NCI-H128 (cell line): Measurements from ENCODE around the gene ADAMTSL1.

Experiments used
- DNase-seq: peaks from one replicate; lab custom pipeline; 2025; ENCODE audit not compliant: unreplicated experiment; lab: John Stamatoyannopoulos, UW

ADAMTSL1 gene

DNA sequence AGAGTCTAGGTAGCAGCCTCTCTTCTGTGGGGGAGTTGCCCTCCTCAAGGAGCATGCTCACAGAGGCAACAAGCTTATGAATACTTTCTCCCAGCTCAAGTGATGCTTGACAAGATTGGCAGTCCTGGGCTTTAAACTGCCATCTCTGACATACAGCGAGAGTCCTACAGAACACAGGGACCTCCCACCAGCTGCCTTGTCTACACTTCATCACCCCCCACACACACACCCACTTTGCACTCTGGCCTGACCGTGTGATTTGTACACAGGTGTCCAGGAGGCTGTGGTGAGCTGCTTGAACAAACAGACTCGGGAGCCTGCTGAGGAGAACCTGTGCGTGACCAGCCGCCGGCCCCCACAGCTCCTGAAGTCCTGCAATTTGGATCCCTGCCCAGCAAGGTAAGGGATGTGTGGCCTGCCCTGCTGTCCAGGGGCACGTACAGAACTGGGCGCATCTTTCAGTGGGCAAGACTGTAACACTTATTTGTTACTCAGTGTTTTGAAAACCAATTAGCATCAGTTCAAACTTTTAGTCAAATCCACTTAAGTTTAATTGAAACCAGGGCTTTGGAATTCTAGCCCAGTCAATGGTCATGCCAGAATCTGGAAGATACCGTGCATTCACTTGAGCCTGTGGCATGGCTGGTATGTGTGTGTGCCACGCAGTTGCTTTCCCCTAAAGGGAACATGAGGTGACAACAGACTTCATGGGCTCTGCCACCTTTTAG lies 247.5 kb downstream of the ADAMTSL1 start:
- DNase-seq, result no peak

DNA sequence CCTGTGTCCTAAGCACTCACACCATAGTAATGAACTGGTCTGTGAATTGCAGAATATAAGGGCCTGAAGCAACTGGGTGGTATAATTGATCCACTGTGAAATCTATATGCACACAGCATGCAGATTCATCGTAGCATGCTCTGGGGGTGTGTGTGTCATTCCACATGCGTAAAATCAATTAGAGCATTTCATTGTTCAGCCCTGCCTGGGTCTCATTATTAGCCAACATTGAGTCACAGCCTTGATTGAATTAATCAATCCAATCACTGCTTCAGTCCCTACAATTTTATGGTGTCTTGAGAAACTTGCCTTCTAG lies 248.0 kb downstream of the ADAMTSL1 start:
- DNase-seq, result no peak

- DNase-seq, result no peak
These were observed 248.9 kb downstream of the ADAMTSL1 start for GRCh38 chr9:18722882-18723281.

GRCh38 chr9:18723366-18723765 lies 249.4 kb downstream of the ADAMTSL1 start:
- no peak for DNase-seq

GRCh38 chr9:18726546-18726945 lies 252.6 kb downstream of the ADAMTSL1 start:
- DNase-seq, result no peak

GRCh38 chr9:18727904-18728303 lies 254.0 kb downstream of the ADAMTSL1 start:
- no peak for DNase-seq

DNA sequence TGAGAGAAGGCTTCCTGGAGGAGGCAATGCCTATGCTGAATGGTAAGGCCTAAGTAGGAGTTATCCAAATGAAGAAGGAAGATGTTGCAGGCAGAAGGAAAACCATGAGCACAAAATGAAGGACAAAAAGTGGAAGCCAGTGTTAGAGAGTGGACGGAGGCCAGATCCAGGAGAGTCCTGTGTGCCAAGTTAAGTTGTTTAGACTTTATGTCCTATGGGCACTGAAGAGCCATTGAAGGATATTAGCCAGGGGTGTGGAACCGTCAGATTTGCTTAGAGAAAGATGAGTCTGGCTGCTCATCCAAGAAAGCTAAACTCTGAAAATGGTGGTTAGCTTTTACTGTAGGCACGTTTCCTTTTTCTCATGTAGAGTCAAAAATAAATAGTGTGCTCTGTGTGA lies 254.7 kb downstream of the ADAMTSL1 start:
- DNase-seq, result no peak

DNA sequence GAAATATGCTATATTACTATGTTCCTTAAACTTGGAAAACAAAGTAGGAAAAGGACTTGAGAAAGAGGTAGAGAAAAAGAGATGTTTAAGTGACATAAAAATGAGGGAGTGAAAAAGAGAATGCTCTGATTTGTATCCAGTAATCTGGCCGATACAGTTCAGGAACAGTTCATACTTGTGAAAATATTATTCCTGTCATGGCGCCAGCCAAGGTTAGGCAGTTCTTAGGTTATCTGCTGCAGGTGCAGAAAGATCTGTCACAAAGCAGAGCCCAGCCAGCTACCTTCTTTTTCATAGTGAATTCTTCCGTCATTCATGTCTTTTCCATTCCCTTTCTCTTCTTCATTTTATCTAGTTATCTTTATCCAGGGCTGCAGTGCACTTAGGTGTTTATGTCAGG lies 256.3 kb downstream of the ADAMTSL1 start:
- no peak for DNase-seq

DNA sequence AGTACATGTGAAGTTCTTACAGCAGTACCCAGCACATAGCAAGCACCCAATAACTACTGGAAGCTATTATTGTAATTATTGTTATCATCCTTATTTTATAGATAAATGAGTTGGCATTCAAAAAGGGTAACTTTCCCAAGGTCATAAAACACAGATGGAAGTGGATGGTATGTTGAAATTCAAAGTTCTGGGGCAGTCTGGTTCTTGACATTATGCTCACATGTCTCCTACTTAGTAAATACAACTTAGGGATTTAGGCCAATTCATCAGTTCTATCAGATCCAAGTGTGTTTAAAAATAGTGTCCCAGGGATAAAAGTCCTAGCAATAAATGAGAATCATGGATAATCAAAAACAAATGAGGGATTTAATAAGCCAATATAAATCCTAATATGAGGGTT lies 265.2 kb downstream of the ADAMTSL1 start:
- DNase-seq, result no peak

GRCh38 chr9:18739641-18740318 lies 265.8 kb downstream of the ADAMTSL1 start:
- DNase-seq, result no peak

DNA sequence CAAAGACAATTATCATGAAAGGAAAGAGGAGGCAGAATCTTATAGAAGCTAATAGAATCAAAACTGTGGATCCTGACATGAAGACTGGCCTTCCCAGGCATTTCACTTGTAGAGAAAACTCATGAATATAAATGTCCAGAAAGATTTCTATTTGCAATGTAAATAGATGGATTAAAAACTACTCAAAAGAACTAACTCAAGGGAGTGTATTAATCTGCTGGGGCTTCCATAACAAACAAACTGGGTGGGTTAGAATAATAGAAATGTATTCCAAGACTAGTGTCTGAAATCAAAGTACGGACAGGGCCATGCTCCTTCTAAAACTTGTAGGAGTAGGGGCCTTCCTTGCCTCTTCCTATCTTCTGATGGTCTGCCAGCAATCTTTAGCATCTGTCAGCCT lies 267.4 kb downstream of the ADAMTSL1 start:
- no peak for DNase-seq

DNA sequence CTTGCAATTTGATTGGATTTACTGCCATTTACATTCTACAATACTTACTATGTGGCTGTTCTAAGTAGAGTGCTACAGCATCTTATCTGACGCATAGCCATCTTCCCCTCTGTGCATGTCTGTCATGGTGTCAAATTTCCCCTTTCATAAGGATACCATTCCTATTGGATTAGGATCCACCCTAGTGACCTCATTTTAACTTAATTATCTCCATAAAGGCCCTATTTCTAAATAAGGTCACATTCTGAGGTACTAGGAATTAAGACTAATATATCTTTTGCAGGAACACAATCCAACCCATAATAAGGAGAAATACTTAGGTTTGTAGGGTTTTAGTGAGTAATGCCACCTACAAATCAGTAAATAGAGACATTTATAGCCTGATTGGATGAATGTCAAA lies 268.0 kb downstream of the ADAMTSL1 start:
- no peak for DNase-seq

GRCh38 chr9:18743421-18743820 lies 269.5 kb downstream of the ADAMTSL1 start:
- DNase-seq, result no peak

- no peak for DNase-seq
These were observed 270.0 kb downstream of the ADAMTSL1 start for GRCh38 chr9:18743971-18744370.

DNA sequence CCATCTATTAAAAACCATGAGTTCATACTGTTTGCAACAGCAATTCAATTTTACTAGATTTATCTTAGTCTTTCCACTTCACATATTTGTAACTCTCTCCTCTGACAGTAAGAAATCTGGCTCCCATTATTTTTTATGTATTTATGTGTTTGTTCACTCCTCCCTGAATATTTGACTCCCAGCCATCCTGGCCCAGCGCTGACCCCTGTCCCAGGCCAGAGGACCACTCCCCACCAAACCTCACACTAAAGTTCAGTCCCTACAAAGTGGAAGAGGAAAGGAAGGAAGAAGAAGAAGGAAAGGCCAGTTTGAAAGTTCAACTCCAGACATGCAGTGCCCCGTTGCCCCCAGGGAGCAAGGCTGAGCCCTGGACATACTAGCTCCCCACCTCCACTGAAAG lies 271.8 kb downstream of the ADAMTSL1 start:
- DNase-seq, result no peak

DNA sequence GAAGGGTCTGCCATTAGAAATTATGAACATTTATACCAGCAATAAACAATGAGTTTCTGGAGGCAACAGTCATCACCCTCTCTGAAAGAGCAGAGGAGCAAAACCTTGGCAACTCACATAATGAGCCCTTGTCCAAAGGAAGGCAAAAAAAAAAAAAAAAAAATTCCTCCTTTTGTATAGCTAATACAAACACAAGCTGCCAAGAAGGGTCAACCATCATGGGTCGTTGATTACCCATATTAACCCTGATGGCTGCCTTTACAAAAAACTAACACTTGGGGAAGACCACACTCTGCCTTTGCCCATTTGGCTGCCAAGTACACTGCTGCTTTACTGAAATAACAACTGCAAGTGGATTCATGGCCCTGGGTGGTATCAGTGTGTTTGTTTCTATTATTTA lies 272.7 kb downstream of the ADAMTSL1 start:
- no peak for DNase-seq

GRCh38 chr9:18747595-18747994 lies 273.6 kb downstream of the ADAMTSL1 start:
- no peak for DNase-seq

DNA sequence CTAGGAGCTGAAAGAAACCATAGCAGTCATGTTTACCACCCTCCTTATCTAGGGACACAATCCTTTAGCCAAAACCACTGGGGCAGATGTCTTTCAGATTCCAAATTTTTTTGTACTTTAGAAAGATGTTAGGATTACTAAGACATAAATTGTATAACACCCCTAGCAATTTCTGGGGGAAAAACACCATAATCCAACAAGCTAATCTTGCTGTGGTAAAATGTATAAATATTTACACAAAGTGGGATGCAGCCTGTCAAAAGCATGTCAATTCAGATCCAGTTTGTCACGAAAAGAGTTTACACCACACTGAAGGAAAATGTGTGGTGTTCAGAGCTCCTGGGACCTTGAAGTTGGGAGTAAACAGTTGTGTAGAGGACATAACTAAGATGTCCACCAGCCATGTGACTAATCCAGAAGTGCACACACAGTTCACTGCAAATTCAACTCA lies 274.3 kb downstream of the ADAMTSL1 start:
- DNase-seq, result no peak

DNA sequence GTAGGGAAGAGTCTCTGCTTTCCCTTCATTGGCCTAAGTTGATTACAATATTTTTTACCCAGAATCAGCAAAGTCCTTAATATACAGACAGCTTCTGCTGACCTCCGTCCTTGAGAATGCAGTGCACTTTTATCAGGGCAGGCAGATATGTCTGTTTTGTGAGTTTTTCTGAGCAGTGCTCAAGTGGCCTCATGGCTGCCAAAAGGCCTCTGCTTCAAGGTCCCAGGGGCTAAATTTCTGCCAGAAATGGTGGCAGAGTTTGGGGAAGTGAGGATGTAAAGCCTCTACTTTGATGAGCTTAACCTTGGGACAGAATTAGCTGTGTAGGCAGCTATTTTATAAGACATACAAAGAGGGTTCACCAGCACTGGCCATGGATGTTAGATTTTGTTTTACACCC lies 275.8 kb downstream of the ADAMTSL1 start:
- no peak for DNase-seq

GRCh38 chr9:18753904-18754303 lies 280.0 kb downstream of the ADAMTSL1 start:
- no peak for DNase-seq

DNA sequence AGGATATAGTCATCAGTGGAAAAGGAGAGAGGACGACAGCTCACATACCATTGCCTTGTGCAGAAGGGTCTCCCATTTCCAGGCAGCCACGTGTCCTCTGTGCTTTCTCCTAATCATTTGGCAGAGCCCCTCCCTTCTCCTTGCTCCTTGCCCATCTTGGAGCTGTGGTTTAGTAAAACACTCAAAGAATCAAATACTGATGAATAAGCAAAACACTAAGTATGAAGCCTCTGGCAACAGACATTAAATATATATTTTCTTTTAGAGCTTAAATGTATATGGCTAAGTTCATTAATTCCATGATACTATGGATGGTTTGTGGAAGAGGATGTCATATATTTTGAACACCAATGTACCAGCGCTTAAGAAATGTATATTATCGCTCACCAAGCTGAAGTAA lies 280.6 kb downstream of the ADAMTSL1 start:
- DNase-seq, result no peak

DNA sequence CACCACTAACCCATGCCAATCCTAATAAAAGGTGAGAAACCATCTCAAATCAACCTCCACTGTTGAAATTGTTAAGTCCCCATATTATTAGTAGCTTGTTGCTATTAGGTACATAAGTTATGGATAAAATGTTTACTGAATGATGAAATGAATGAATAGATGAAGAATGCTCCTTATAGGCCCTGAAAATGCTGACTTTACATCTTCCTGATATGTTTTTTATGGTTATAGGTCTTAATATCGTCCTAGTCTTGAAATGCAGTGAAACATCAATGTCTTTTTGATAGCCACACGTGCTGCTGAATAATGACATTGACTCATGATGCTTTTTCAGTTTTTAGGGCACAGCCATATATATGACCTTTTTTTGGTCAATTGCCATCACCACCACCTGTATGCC lies 281.3 kb downstream of the ADAMTSL1 start:
- DNase-seq, result no peak

GRCh38 chr9:18756712-18757125 lies 282.8 kb downstream of the ADAMTSL1 start:
- DNase-seq, result no peak
